ENCODE data around the gene H3-3A.
A peak's percentile ranks its signal among the peaks of the same experiment; 100 is the strongest.

The H3-3A gene

GRCh38 chr1:226062558-226063223 lies at the start of gene H3-3A:
H3-3A (plus strand) TSS chr1:226062716; CDS start chr1:226064352, 1,636 bp downstream.
- DNase-seq (ENCODE audit: low spot score): peak; percentile 99

- no peak for DNase-seq (ENCODE audit: low spot score)
These were observed 45.4 kb upstream of the H3-3A start for GRCh38 chr1:226017070-226017469.

GRCh38 chr1:226019572-226019971 lies 42.9 kb upstream of the H3-3A start:
- DNase-seq (ENCODE audit: low spot score): no peak

GRCh38 chr1:226021401-226021800 lies 41.1 kb upstream of the H3-3A start:
- no peak for DNase-seq (ENCODE audit: low spot score)

- no peak for DNase-seq (ENCODE audit: low spot score)
These were observed 40.7 kb upstream of the H3-3A start for GRCh38 chr1:226021801-226022200.

GRCh38 chr1:226023735-226024134 lies 38.8 kb upstream of the H3-3A start:
- no peak for DNase-seq (ENCODE audit: low spot score)

- DNase-seq (ENCODE audit: low spot score): no peak
These were observed 35.7 kb upstream of the H3-3A start for GRCh38 chr1:226026833-226027232.

GRCh38 chr1:226027538-226028217 lies 34.8 kb upstream of the H3-3A start:
- no peak for DNase-seq (ENCODE audit: low spot score)

GRCh38 chr1:226029093-226029496 lies 33.4 kb upstream of the H3-3A start:
- no peak for DNase-seq (ENCODE audit: low spot score)

- no peak for DNase-seq (ENCODE audit: low spot score)
These were observed 32.8 kb upstream of the H3-3A start for GRCh38 chr1:226029568-226030225.

GRCh38 chr1:226033582-226033981 lies 28.9 kb upstream of the H3-3A start:
- no peak for DNase-seq (ENCODE audit: low spot score)

GRCh38 chr1:226033991-226034390 lies 28.5 kb upstream of the H3-3A start:
- DNase-seq (ENCODE audit: low spot score): no peak

GRCh38 chr1:226034482-226034881 lies 28.0 kb upstream of the H3-3A start:
- DNase-seq (ENCODE audit: low spot score): no peak

- no peak for DNase-seq (ENCODE audit: low spot score)
These were observed 26.6 kb upstream of the H3-3A start for GRCh38 chr1:226035915-226036314.

- DNase-seq (ENCODE audit: low spot score): no peak
These were observed 23.9 kb upstream of the H3-3A start for GRCh38 chr1:226038661-226039060.

- no peak for DNase-seq (ENCODE audit: low spot score)
These were observed 21.1 kb upstream of the H3-3A start for GRCh38 chr1:226041419-226041818.

- peak; percentile 53 for DNase-seq (ENCODE audit: low spot score)
These were observed 17.9 kb upstream of the H3-3A start for GRCh38 chr1:226044514-226045101.

- no peak for DNase-seq (ENCODE audit: low spot score)
These were observed 16.3 kb upstream of the H3-3A start for GRCh38 chr1:226046240-226046639.

- DNase-seq (ENCODE audit: low spot score): no peak
These were observed 15.0 kb upstream of the H3-3A start for GRCh38 chr1:226047495-226047894.

- DNase-seq (ENCODE audit: low spot score): no peak
These were observed 13.6 kb upstream of the H3-3A start for GRCh38 chr1:226048886-226049285.

- no peak for DNase-seq (ENCODE audit: low spot score)
These were observed 12.4 kb upstream of the H3-3A start for GRCh38 chr1:226050133-226050532.

- DNase-seq (ENCODE audit: low spot score): no peak
These were observed 11.2 kb upstream of the H3-3A start for GRCh38 chr1:226051365-226051764.

- no peak for DNase-seq (ENCODE audit: low spot score)
These were observed 10.5 kb upstream of the H3-3A start for GRCh38 chr1:226052061-226052460.
